ENCODE data around the gene CHMP6. TPM values are rescaled to one million over a fixed set of nuclear protein-coding genes. Genes with fewer than 3 reads are reported as not detected.
A peak's percentile ranks its signal among the peaks of the same experiment; 100 is the strongest.

Gene CHMP6
- total and polyA plus RNA-seq, 8 donors, result 5.4 to 117 (median 24.5) TPM

- TF ChIP-seq POLR2AphosphoS5 (IDR thresholded peaks at IDR 0.05) (peak in 2 of 3 donors; percentile 53 to 76), CTCF (IDR thresholded peaks at IDR 0.05) (no peak), EP300 (IDR thresholded peaks at IDR 0.05) (peak; percentile 53)
- no peak overlapping the region for H3K4me3 ChIP-seq
- H3K4me1 ChIP-seq, result peaks cover 9 to 37% (median 23%) of the 10 kb centered on the region in 4 donors
- peak overlapping the region; percentile 48 to 88 (median 78) for H3K27ac ChIP-seq
- no peaks in the 10 kb centered on the region for H3K9me3 ChIP-seq
- H3K27me3 ChIP-seq, result no peaks in the 10 kb centered on the region
- peak in 1 of 2 donors; percentile 90 for DNase-seq
- intact Hi-C loops (cut with DNase I; ENCODE audit: low total_unique reads), result no loop called here
- WGBS, 5 donors, result 36 to 71% (median 65%) methylated on average over 20 to 23 of the region's 23 CpGs
- H3K36me3 ChIP-seq, result peaks cover 0 to 44% (median 38%) of the 10 kb centered on the region in 4 donors
These were observed 32.2 kb upstream of the CHMP6 start for GRCh38 chr17:80959330-80960036.

- no peak for TF ChIP-seq POLR2A (IDR thresholded peaks at IDR 0.05)
- no peak for TF ChIP-seq POLR2AphosphoS5 (IDR thresholded peaks at IDR 0.05)
- TF ChIP-seq EP300 (IDR thresholded peaks at IDR 0.05), result no peak
- TF ChIP-seq CTCF (IDR thresholded peaks at IDR 0.05), result no peak
- WGBS, 5 donors, result 77 to 91% (median 83%) methylated on average over 16 to 24 of the region's 24 CpGs
- no peak for DNase-seq
- H3K36me3 ChIP-seq, result peaks cover 0 to 46% (median 44%) of the 10 kb centered on the region in 4 donors
- intact Hi-C loops (cut with DNase I; ENCODE audit: low total_unique reads), result no loop called here
- H3K4me3 ChIP-seq, result no peak overlapping the region
- no peaks in the 10 kb centered on the region for H3K9me3 ChIP-seq
- H3K4me1 ChIP-seq, result peaks cover 9 to 37% (median 23%) of the 10 kb centered on the region in 4 donors
- no peaks in the 10 kb centered on the region for H3K27me3 ChIP-seq
- peak overlapping the region; percentile 46 to 88 (median 74) for H3K27ac ChIP-seq
These were observed 31.4 kb upstream of the CHMP6 start for GRCh38 chr17:80960037-80960796.

- no peaks in the 10 kb centered on the region for H3K27me3 ChIP-seq
- peak overlapping the region in 4 of 5 donors; percentile 71 to 88 (median 80) for H3K27ac ChIP-seq
- DNase-seq, result no peak
- peaks cover 9 to 37% (median 23%) of the 10 kb centered on the region in 4 donors for H3K4me1 ChIP-seq
- H3K9me3 ChIP-seq, result no peaks in the 10 kb centered on the region
- H3K36me3 ChIP-seq, result peaks cover 0 to 50% (median 49%) of the 10 kb centered on the region in 4 donors
- intact Hi-C loops (cut with DNase I; ENCODE audit: low total_unique reads), result no loop called here
- TF ChIP-seq POLR2A (IDR thresholded peaks at IDR 0.05), result no peak
- no peak for TF ChIP-seq POLR2AphosphoS5 (IDR thresholded peaks at IDR 0.05)
- TF ChIP-seq EP300 (IDR thresholded peaks at IDR 0.05), result no peak
- TF ChIP-seq CTCF (IDR thresholded peaks at IDR 0.05), result no peak
- H3K4me3 ChIP-seq, result no peak overlapping the region
- 85 to 96% (median 95%) methylated on average over 10 to 31 of the region's 31 CpGs for WGBS, 5 donors
These were observed 30.7 kb upstream of the CHMP6 start for GRCh38 chr17:80960797-80961452.
